Osteoblast (primary cell): ENCODE measurements around the gene SULT1A1. TPM values are rescaled to one million over a fixed set of nuclear protein-coding genes. Genes with fewer than 3 reads are reported as not detected.

Experiments
- DNase-seq: peaks from one replicate; pipeline ENCODE4 v3.0.0; 2011; ENCODE audit warnings: low spot score, mixed read lengths; ENCODE audit not compliant: insufficient read length; ENCODE audit errors: missing footprints
- H2AFZ ChIP-seq: 2 replicates; pipeline ENCODE4 v1.6.0; 2011; ENCODE audit warnings: mild to moderate bottlenecking, low read length
- H3K27ac ChIP-seq: 2 replicates; pipeline ENCODE4 v1.5.1; 2011; ENCODE audit warnings: mild to moderate bottlenecking, low read depth, low read length, moderate library complexity
- H3K27me3 ChIP-seq: 2 replicates; pipeline ENCODE4 v1.6.0; 2012; ENCODE audit warnings: mild to moderate bottlenecking, control low read depth, inconsistent platforms, low read length, moderate library complexity; ENCODE audit not compliant: insufficient read depth
- H3K36me3 ChIP-seq: 2 replicates; pipeline ENCODE4 v1.5.1; 2011; ENCODE audit warnings: mild to moderate bottlenecking, low read length, control low read depth, moderate library complexity; ENCODE audit not compliant: insufficient read depth
- H3K4me1 ChIP-seq: 2 replicates; pipeline ENCODE4 v1.5.1; 2011; ENCODE audit warnings: mild to moderate bottlenecking, low read length, control low read depth, moderate library complexity; ENCODE audit not compliant: insufficient read depth
- H3K4me2 ChIP-seq: 2 replicates; pipeline ENCODE4 v1.6.0; 2011; ENCODE audit warnings: mild to moderate bottlenecking, low read length; ENCODE audit not compliant: insufficient read depth
- H3K4me3 ChIP-seq: fragments of 200-600 bp; sonication (generic); 3 replicates; pipeline ENCODE4 v1.5.1; 2012; ENCODE audit warnings: mild to moderate bottlenecking, low read length, inconsistent platforms; ENCODE audit not compliant: insufficient read depth
- H3K79me2 ChIP-seq: 2 replicates; pipeline ENCODE4 v1.6.0; 2012; ENCODE audit warnings: mild to moderate bottlenecking, low read length, control low read depth, inconsistent platforms; ENCODE audit not compliant: insufficient read depth
- H3K9me3 ChIP-seq: 2 replicates; pipeline ENCODE4 v1.5.1; 2011; ENCODE audit warnings: low read depth, low read length, control low read depth
- H4K20me1 ChIP-seq: 2 replicates; pipeline ENCODE4 v1.6.0; 2012; ENCODE audit warnings: mild to moderate bottlenecking, low read length, control low read depth; ENCODE audit not compliant: insufficient read depth
- CTCF ChIP-seq: IDR thresholded peaks from 2 replicates; pipeline ENCODE4 v1.5.1; 2011; ENCODE audit warnings: mild to moderate bottlenecking, low read depth, low read length, moderate library complexity; ENCODE audit errors: extremely low read depth
- total RNA-seq: library from RNA; depleted of rRNA; stranded (reverse); fragments of >200 nt; gene quantifications from 2 replicates; pipeline ENCODE4 v1.2.3, GENCODE V29; 2012

SULT1A1 gene
- total RNA-seq, 1 donor = 2.9 TPM

- H3K4me3 ChIP-seq = no peak overlapping the region
- no peaks in the 10 kb centered on the region for H3K4me1 ChIP-seq
- no peaks in the 10 kb centered on the region for H3K27me3 ChIP-seq
- H3K9me3 ChIP-seq = no peaks in the 10 kb centered on the region
- peak; percentile 83 for DNase-seq
- H2AFZ ChIP-seq = no peak overlapping the region
- H3K79me2 ChIP-seq = no peaks in the 10 kb centered on the region
- no peak overlapping the region for H3K4me2 ChIP-seq
- no peak for TF ChIP-seq CTCF
- no peak overlapping the region for H3K27ac ChIP-seq
- no peaks in the 10 kb centered on the region for H4K20me1 ChIP-seq
- H3K36me3 ChIP-seq = peaks cover 16% of the 10 kb centered on the region
These were observed 22.5 kb downstream of the SULT1A1 start for GRCh38 chr16:28587386-28587785.

- Histone ChIP-seq H3K27me3 (no peaks in the 10 kb centered on the region), H3K9me3 (no peaks in the 10 kb centered on the region), H3K4me2 (no peak overlapping the region), H3K4me3 (no peak overlapping the region), H3K27ac (no peak overlapping the region), H4K20me1 (no peaks in the 10 kb centered on the region), H2AFZ (no peak overlapping the region), H3K4me1 (no peaks in the 10 kb centered on the region), H3K79me2 (no peaks in the 10 kb centered on the region), H3K36me3 (peaks cover 16% of the 10 kb centered on the region)
- TF ChIP-seq CTCF = no peak
- DNase-seq = no peak
These were observed 23.4 kb downstream of the SULT1A1 start for GRCh38 chr16:28586466-28586865.

- H3K27me3 ChIP-seq = no peaks in the 10 kb centered on the region
- no peak overlapping the region for H2AFZ ChIP-seq
- no peaks in the 10 kb centered on the region for H4K20me1 ChIP-seq
- no peaks in the 10 kb centered on the region for H3K79me2 ChIP-seq
- TF ChIP-seq CTCF = no peak
- no peak for DNase-seq
- peaks cover 16% of the 10 kb centered on the region for H3K36me3 ChIP-seq
- no peak overlapping the region for H3K4me2 ChIP-seq
- no peak overlapping the region for H3K4me3 ChIP-seq
- H3K4me1 ChIP-seq = no peaks in the 10 kb centered on the region
- no peaks in the 10 kb centered on the region for H3K9me3 ChIP-seq
- no peak overlapping the region for H3K27ac ChIP-seq
These were observed 24.2 kb downstream of the SULT1A1 start for GRCh38 chr16:28585674-28586073.

GRCh38 chr16:28580726-28581315 is 29.0 kb downstream of the SULT1A1 start:
- no peak overlapping the region for H3K4me2 ChIP-seq
- no peak overlapping the region for H3K27ac ChIP-seq
- no peaks in the 10 kb centered on the region for H3K27me3 ChIP-seq
- H3K36me3 ChIP-seq = peaks cover 9% of the 10 kb centered on the region
- no peak overlapping the region for H3K4me3 ChIP-seq
- no peaks in the 10 kb centered on the region for H4K20me1 ChIP-seq
- no peaks in the 10 kb centered on the region for H3K9me3 ChIP-seq
- DNase-seq = no peak
- H3K79me2 ChIP-seq = no peaks in the 10 kb centered on the region
- no peak for TF ChIP-seq CTCF
- H2AFZ ChIP-seq = no peak overlapping the region
- H3K4me1 ChIP-seq = no peaks in the 10 kb centered on the region
